Hepatic stellate cell (primary cell): ENCODE results near the gene TPCN1.

Experiments used
- DNase-seq: peaks from one replicate; pipeline ENCODE4 v3.0.0; 2011; ENCODE audit warnings: low spot score

Gene TPCN1

DNA sequence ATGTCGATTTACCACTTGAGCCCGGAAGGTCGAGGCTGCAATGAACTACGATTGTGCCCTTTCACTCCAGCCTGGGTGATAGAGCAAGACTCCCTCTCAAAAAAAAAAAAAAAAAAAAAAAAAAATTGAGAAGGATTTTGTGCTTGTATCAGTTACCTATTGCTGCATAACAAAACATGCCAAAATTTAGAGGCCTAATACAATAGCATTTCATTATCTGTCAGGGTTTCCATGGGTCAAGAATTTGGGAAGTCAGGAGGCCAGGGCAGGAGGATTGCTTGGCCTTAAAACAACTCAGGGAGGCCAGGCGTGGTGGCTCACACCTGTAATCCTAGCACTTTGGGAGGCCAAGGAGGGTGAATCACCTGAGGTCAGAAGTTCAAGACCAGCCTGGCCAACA, 118.3 kb downstream of the TPCN1 start:
- no peak for DNase-seq

DNA sequence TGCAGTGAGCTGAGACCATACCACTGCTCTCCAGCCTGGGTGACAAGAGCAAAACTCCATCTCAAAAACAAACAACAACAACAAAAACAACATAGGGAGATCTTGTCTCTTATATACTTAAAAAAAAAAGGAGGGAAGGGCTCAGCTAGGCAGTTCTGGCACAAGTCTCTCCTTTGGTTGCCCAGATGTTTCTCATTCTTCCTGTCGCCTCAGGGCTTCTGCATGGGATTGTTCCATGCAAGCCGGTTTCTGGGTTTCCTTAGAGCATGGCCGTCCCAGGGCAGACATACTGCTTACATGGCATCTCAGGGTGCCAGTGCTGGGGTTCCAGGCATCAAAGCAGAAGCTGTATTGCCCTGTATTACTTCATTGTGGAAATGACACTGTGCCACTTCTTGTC, 118.8 kb downstream of the TPCN1 start:
- no peak for DNase-seq

DNA sequence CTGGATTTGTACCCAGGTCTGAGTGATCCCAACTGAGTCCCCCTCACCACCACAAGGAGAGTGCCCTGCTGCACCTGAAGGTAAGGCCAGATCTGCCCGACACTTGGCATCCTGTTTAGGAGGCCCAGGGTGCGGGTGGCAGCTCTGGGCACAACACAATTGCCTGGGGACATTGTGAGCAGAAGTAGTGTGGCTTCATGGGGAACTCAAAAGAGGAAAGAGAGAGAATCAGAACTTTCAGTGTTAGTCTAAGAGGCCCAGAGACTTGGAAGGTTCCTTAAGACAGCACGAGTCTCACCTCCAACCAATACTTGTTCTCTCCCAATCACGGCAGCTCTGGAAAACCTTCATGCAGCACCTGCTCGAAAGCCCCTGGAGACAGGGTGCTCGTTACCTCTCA, 120.3 kb downstream of the TPCN1 start:
- no peak for DNase-seq

DNA sequence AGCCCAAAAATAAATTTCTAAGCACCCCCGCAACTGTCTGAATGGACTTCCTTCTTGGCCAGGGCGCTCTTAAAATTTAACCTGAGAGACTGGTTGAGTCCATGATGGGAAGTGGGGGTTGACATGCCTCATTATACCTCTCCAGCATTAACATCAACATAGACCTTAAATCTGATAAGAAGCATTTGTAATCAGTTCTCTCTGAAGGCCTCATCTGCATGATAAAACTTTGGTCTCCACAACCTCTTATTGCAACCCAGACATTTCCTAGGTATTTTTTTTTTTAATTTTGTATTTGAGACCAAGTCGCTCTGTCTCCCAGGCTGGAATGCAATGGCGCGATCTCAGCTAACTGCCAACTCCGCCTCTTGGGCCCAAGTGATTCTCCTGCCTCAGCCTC, 124.1 kb downstream of the TPCN1 start:
- DNase-seq, result no peak

GRCh38 chr12:113346353-113346752, 125.1 kb downstream of the TPCN1 start:
- DNase-seq, result no peak

DNA sequence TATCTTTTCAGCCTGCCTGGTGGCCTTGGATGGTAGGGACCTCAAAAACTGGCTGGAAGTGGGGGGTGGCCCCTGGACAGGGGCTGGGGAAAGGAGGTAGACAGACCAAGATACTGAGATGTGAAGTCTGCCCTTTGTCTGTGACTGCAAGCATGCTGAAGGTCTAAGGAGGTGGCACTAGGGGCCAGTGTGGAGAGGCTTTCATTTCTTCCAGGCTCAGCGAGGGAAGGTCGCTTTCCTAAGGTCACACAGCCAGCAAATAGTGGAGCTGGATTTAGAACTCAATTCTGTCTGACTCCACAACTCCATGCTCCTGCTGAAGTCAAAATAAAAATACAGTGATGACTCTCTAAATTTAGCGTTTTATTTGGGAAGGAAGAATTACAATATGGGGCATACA, 125.8 kb downstream of the TPCN1 start:
- DNase-seq, result no peak

- no peak for DNase-seq
These were observed 126.6 kb downstream of the TPCN1 start for GRCh38 chr12:113347892-113348291.
